Lung (tissue), 12 donors: Measurements from ENCODE around the gene RUVBL2. TPM values are rescaled to one million over a fixed set of nuclear protein-coding genes. Genes with fewer than 3 reads are reported as not detected.

Experiments
- ATAC-seq: fragments of 200-7000 bp; cut with Tn5 transposase; one replicate; pipeline ENCODE4 v1.9.1; 2020; ENCODE audit warnings: moderate number of reproducible peaks; ENCODE audit not compliant: insufficient read depth, low FRiP score
- DNase-seq, 3 donors: peaks; one replicate each; pipeline ENCODE4 v3.0.0-alpha.2; 2013 to 2017
- H3K27ac ChIP-seq, 2 donors: one replicate each; pipeline ENCODE4 v1.5.1; 2013; ENCODE audit warnings: mild to moderate bottlenecking in 2 of 2, moderate library complexity in 2 of 2, control low read depth in 1 of 2, inconsistent platforms in 1 of 2, low read depth in 1 of 2, low read length in 1 of 2
- H3K27me3 ChIP-seq, 3 donors: one replicate each; pipeline ENCODE4 v1.5.1; 2013; ENCODE audit warnings: low read length in 2 of 3; ENCODE audit not compliant: control insufficient read depth in 3 of 3, insufficient read depth in 3 of 3
- H3K36me3 ChIP-seq, 4 donors: one replicate each; pipeline ENCODE4 v1.5.1; 2013; ENCODE audit warnings: low read length in 4 of 4, mild to moderate bottlenecking in 1 of 4, moderate library complexity in 1 of 4; ENCODE audit not compliant: control insufficient read depth in 4 of 4, insufficient read depth in 4 of 4
- H3K4me1 ChIP-seq, 5 donors: one replicate each; pipeline ENCODE4 v1.5.1; 2013; ENCODE audit warnings: low read length in 5 of 5, mild to moderate bottlenecking in 2 of 5, moderate library complexity in 1 of 5; ENCODE audit not compliant: control insufficient read depth in 5 of 5, insufficient read depth in 5 of 5
- H3K4me3 ChIP-seq: one replicate; pipeline ENCODE4 v1.5.1; 2013; ENCODE audit warnings: mild to moderate bottlenecking, control low read depth, moderate library complexity
- H3K9ac ChIP-seq, 2 donors: one replicate each; pipeline ENCODE4 v1.5.1; 2013; ENCODE audit warnings: low read length in 2 of 2, control low read depth in 1 of 2; ENCODE audit not compliant: insufficient read depth in 1 of 2
- H3K9me3 ChIP-seq, 4 donors: one replicate each; pipeline ENCODE4 v1.5.1; 2013; ENCODE audit warnings: low read length in 3 of 4, mild to moderate bottlenecking in 1 of 4, moderate library complexity in 1 of 4; ENCODE audit not compliant: control insufficient read depth in 4 of 4, insufficient read depth in 3 of 4
- WGBS, 2 donors: extraction: QIAGEN DNeasy Blood & Tissue Kit; methylation state at CpG; one replicate each; pipeline ENCODE4 v1.1.7; 2013; 5-methylcytosine and 5-hydroxymethylcytosine counted together
- polyA plus RNA-seq, 2 donors: library from polyadenylated mRNA; stranded (reverse); fragments of 200-250 nt; gene quantifications; one replicate each; pipeline ENCODE4 v1.2.1, GENCODE V29; 2013
- total RNA-seq, 2 donors: library from RNA; depleted of rRNA in 1 of 2; stranded (reverse); fragments of >200 nt in 1 of 2; gene quantifications; one replicate each; pipeline ENCODE4 v1.2.1, GENCODE V29; 2014 to 2021
- TF ChIP-seq, protein P1 (sequence below): IDR thresholded peaks from 2 replicates; pipeline ENCODE4 v1.5.1; 2012; ENCODE audit warnings: mild to moderate bottlenecking; ENCODE audit errors: control extremely low read depth, extremely low read depth
- donor health status: control.
- donor health status: control.
- donor health status: Bipolar disorder and iron deficiency.
- donor health status: healthy.
- donor health status: DM: yes; HTN: yes; CAD: no.

The RUVBL2 gene
- total and polyA plus RNA-seq, 4 donors = 80.7 to 112 (median 96.8) TPM

DNA sequence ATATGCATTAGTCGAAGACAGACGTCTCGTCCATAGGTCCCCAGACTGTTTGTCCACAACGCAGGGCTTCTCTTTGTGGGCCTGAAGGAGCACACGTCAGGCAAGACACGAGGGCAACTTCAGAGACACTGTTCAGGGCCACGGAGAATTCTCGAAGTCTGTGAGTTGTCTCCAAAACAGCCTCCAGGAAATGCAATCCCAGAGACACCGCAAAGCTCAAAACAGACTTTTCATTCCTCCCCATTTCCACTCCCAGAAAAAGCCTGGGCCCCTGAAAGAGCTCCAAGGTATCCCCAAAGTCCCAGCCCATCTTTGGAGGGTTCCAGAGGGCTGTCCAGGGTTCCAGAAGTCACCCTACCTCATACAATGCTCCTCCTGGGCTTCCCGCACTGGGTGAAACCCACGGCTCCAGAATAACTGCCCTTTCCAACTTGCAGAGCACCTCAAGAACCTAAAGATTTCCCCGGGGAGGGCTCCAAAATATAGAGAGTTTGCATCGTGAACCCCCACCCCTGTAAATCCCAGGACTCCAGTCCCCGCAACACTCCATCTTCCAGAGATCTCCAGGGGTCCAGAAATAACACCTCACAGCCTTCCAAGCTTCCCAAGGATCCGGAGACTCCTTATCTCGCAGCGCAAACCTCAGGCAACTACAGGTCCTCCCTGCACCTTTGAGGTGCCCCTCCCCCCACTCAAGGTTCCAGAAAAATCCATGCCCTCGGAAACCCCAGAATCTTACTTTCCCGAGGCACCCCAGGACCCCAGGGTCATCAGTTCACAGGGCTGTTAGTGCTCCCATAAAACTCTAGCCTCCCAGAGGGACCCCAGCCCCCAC is 29.3 kb upstream of the RUVBL2 start:
- ATAC-seq (no peak), DNase-seq (peak in 2 of 3 donors; percentile 57 to 61)
- H3K9me3 ChIP-seq = no peaks in the 10 kb centered on the region
- peaks cover 0 to 33% (median 12%) of the 10 kb centered on the region in 4 donors for H3K36me3 ChIP-seq
- no peak overlapping the region for H3K4me3 ChIP-seq
- 14 to 15% methylated on average over 19 of the region's 19 CpGs for WGBS, 2 donors
- H3K4me1 ChIP-seq = peaks cover 5 to 35% (median 16%) of the 10 kb centered on the region in 5 donors
- TF ChIP-seq, protein P1, sequence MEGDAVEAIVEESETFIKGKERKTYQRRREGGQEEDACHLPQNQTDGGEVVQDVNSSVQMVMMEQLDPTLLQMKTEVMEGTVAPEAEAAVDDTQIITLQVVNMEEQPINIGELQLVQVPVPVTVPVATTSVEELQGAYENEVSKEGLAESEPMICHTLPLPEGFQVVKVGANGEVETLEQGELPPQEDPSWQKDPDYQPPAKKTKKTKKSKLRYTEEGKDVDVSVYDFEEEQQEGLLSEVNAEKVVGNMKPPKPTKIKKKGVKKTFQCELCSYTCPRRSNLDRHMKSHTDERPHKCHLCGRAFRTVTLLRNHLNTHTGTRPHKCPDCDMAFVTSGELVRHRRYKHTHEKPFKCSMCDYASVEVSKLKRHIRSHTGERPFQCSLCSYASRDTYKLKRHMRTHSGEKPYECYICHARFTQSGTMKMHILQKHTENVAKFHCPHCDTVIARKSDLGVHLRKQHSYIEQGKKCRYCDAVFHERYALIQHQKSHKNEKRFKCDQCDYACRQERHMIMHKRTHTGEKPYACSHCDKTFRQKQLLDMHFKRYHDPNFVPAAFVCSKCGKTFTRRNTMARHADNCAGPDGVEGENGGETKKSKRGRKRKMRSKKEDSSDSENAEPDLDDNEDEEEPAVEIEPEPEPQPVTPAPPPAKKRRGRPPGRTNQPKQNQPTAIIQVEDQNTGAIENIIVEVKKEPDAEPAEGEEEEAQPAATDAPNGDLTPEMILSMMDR = no peak
- peak overlapping the region; percentile 25 to 83 for H3K9ac ChIP-seq
- H3K27me3 ChIP-seq = no peaks in the 10 kb centered on the region
- H3K27ac ChIP-seq = peak overlapping the region; percentile 80 to 92

DNA sequence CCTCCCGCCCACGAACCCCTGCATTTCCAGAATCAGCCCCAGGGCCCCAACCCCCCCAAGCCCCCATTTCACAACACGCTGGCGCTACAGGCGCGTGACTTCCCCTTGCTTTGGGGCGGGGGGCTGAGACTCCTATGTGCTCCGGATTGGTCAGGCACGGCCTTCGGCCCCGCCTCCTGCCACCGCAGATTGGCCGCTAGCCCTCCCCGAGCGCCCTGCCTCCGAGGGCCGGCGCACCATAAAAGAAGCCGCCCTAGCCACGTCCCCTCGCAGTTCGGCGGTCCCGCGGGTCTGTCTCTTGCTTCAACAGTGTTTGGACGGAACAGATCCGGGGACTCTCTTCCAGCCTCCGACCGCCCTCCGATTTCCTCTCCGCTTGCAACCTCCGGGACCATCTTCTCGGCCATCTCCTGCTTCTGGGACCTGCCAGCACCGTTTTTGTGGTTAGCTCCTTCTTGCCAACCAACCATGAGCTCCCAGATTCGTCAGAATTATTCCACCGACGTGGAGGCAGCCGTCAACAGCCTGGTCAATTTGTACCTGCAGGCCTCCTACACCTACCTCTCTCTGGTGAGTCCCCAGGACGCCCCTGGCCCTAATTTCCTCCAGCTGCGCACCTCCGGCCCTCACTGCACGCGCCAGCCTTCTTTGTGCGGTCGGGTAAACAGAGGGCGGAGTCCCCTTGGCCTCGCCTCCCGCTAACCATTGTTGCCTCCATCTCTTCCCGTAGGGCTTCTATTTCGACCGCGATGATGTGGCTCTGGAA is 28.5 kb upstream of the RUVBL2 start, which contains the start of gene FTL:
Gene FTL, plus strand, starts transcription at position 270 of the 766 bp plus-strand sequence. Its CDS starts 199 bp downstream, at position 469.
- TF ChIP-seq, protein P1 = no peak
- 0 to 1% methylated on average over 52 of the region's 52 CpGs for WGBS, 2 donors
- Histone ChIP-seq H3K9me3 (no peaks in the 10 kb centered on the region), H3K9ac (peak within 1 kb of the TSS; percentile 83 to 88), H3K4me1 (peaks cover 5 to 35% (median 16%) of the 10 kb centered on the region in 5 donors), H3K36me3 (peaks cover 1 to 41% (median 19%) of the 10 kb centered on the region in 4 donors), H3K27ac (peak within 1 kb of the TSS; percentile 81 to 92), H3K27me3 (no peaks in the 10 kb centered on the region), H3K4me3 (peak within 1 kb of the TSS; percentile 88)
- DNase-seq (peak; percentile 97 to 99 (median 98)), ATAC-seq (peak; percentile 85)

DNA sequence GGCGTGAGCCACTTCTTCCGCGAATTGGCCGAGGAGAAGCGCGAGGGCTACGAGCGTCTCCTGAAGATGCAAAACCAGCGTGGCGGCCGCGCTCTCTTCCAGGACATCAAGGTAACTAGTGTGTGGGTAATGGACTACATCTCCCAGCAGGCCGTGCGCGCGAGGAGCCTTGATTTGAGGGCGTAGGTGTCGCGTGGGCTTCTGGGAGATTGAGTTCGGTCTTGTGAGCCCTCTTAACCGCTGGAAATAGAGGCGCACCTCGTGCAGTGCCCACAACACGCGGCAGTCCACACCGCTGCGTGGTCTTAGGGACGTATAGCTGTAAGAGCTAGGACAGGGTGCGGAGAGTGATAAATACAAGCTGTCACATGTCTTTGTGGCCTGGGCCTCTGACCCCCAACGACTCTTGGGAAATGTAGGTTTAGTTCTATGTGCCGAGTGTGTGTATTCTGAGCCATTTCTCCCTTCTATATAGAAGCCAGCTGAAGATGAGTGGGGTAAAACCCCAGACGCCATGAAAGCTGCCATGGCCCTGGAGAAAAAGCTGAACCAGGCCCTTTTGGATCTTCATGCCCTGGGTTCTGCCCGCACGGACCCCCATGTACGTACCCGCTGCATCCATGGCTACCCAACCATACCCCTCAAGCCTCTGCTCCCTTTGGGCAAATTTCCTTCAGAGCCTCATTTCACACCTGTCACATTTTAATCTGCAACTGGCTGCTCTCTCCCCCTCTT is 27.7 kb upstream of the RUVBL2 start:
- DNase-seq (peak; percentile 91 to 93 (median 92)), ATAC-seq (peak; percentile 51)
- peaks cover 5 to 35% (median 16%) of the 10 kb centered on the region in 5 donors for H3K4me1 ChIP-seq
- no peaks in the 10 kb centered on the region for H3K9me3 ChIP-seq
- peak overlapping the region; percentile 80 to 88 for H3K9ac ChIP-seq
- no peaks in the 10 kb centered on the region for H3K27me3 ChIP-seq
- H3K4me3 ChIP-seq = peak overlapping the region; percentile 88
- 9 to 14% methylated on average over 36 of the region's 36 CpGs for WGBS, 2 donors
- TF ChIP-seq, protein P1 = no peak
- peaks cover 4 to 48% (median 20%) of the 10 kb centered on the region in 4 donors for H3K36me3 ChIP-seq
- peak overlapping the region; percentile 79 to 81 for H3K27ac ChIP-seq
